Measurements from ENCODE around the gene SLC36A3.
"Not testable (repeated sequence)": the region's sequence is repeated elsewhere in the genome, so short reads cannot be mapped to it uniquely, and the experiment has no call there.

Gene SLC36A3

GRCh38 chr5:151258816-151259215 is 44.8 kb downstream of the SLC36A3 start:
- no peak for DNase-seq (ENCODE audit: low spot score)

- DNase-seq (ENCODE audit: low spot score) = no peak
Observed at GRCh38 chr5:151258201-151258611, 45.4 kb downstream of the SLC36A3 start.

- no peak for DNase-seq (ENCODE audit: low spot score)
Observed at GRCh38 chr5:151257731-151258181, 45.8 kb downstream of the SLC36A3 start.

- DNase-seq (ENCODE audit: low spot score) = no peak
Observed at GRCh38 chr5:151255621-151256286, 47.8 kb downstream of the SLC36A3 start.

- not testable (repeated sequence) for DNase-seq (ENCODE audit: low spot score)
Observed at GRCh38 chr5:151254990-151255389, 48.6 kb downstream of the SLC36A3 start.

- DNase-seq (ENCODE audit: low spot score) = no peak
Observed at GRCh38 chr5:151254556-151254955, 49.0 kb downstream of the SLC36A3 start.

- DNase-seq (ENCODE audit: low spot score) = no peak
Observed at GRCh38 chr5:151253605-151253950, 50.0 kb downstream of the SLC36A3 start.

- DNase-seq (ENCODE audit: low spot score) = peak; percentile 95
Observed at GRCh38 chr5:151252762-151253604, 50.6 kb downstream of the SLC36A3 start, which contains the start of gene GM2A. GM2A (plus strand) TSS chr5:151253185; CDS start chr5:151253217, 32 bp downstream.

- DNase-seq (ENCODE audit: low spot score) = no peak
Observed at GRCh38 chr5:151251621-151252020, 51.9 kb downstream of the SLC36A3 start.

- DNase-seq (ENCODE audit: low spot score) = no peak
Observed at GRCh38 chr5:151251001-151251551, 52.5 kb downstream of the SLC36A3 start.

GRCh38 chr5:151250346-151251000 is 53.1 kb downstream of the SLC36A3 start:
- DNase-seq (ENCODE audit: low spot score) = no peak

- DNase-seq (ENCODE audit: low spot score) = no peak
Observed at GRCh38 chr5:151249281-151249680, 54.3 kb downstream of the SLC36A3 start.

- DNase-seq (ENCODE audit: low spot score) = no peak
Observed at GRCh38 chr5:151248651-151249050, 54.9 kb downstream of the SLC36A3 start.

- DNase-seq (ENCODE audit: low spot score) = no peak
Observed at GRCh38 chr5:151245680-151246219, 57.8 kb downstream of the SLC36A3 start.

GRCh38 chr5:151244206-151244605 is 59.4 kb downstream of the SLC36A3 start:
- DNase-seq (ENCODE audit: low spot score) = no peak

- DNase-seq (ENCODE audit: low spot score) = no peak
Observed at GRCh38 chr5:151243564-151243963, 60.0 kb downstream of the SLC36A3 start.

- no peak for DNase-seq (ENCODE audit: low spot score)
Observed at GRCh38 chr5:151243127-151243526, 60.4 kb downstream of the SLC36A3 start.

GRCh38 chr5:151240924-151241635 is 62.5 kb downstream of the SLC36A3 start:
- DNase-seq (ENCODE audit: low spot score) = no peak

GRCh38 chr5:151240268-151240835 is 63.2 kb downstream of the SLC36A3 start:
- DNase-seq (ENCODE audit: low spot score) = not testable (repeated sequence)

GRCh38 chr5:151239237-151239861 is 64.2 kb downstream of the SLC36A3 start:
- DNase-seq (ENCODE audit: low spot score) = peak; percentile 77

GRCh38 chr5:151238303-151238741 is 65.2 kb downstream of the SLC36A3 start:
- DNase-seq (ENCODE audit: low spot score) = no peak

All from hepatic stellate cell (primary cell).